ENCODE results near the gene FAAP100.
A peak's percentile ranks its signal among the peaks of the same experiment; 100 is the strongest.

The FAAP100 gene

GRCh38 chr17:81518785-81519283 is 33.3 kb downstream of the FAAP100 start:
- peak; percentile 66 for DNase-seq (ENCODE audit: low read depth)
- no peak for TF ChIP-seq CTCF (IDR thresholded peaks at IDR 0.05; ENCODE audit: insufficient read depth, low read depth, low read length, missing control alignments)

GRCh38 chr17:81518113-81518784 is 33.9 kb downstream of the FAAP100 start:
- TF ChIP-seq CTCF (IDR thresholded peaks at IDR 0.05; ENCODE audit: insufficient read depth, low read depth, low read length, missing control alignments) = no peak
- DNase-seq (ENCODE audit: low read depth) = no peak
- H3K4me3 ChIP-seq (ENCODE audit: low read length) = no peak overlapping the region

More at GRCh38 chr17:81518785-81519283, 33.3 kb downstream of the FAAP100 start:
- peak overlapping the region; percentile 25 for H3K4me3 ChIP-seq (ENCODE audit: low read length)

GRCh38 chr17:81517339-81518112 is 34.6 kb downstream of the FAAP100 start:
- no peak for DNase-seq (ENCODE audit: low read depth)
- no peak for TF ChIP-seq CTCF (IDR thresholded peaks at IDR 0.05; ENCODE audit: insufficient read depth, low read depth, low read length, missing control alignments)
- no peak overlapping the region for H3K4me3 ChIP-seq (ENCODE audit: low read length)

- TF ChIP-seq CTCF (IDR thresholded peaks at IDR 0.05; ENCODE audit: insufficient read depth, low read depth, low read length, missing control alignments) = no peak
- DNase-seq (ENCODE audit: low read depth) = no peak
- H3K4me3 ChIP-seq (ENCODE audit: low read length) = no peak overlapping the region
These were observed 35.2 kb downstream of the FAAP100 start for GRCh38 chr17:81517009-81517338.

GRCh38 chr17:81516439-81516838 is 35.7 kb downstream of the FAAP100 start:
- no peak overlapping the region for H3K4me3 ChIP-seq (ENCODE audit: low read length)
- DNase-seq (ENCODE audit: low read depth) = no peak
- no peak for TF ChIP-seq CTCF (IDR thresholded peaks at IDR 0.05; ENCODE audit: insufficient read depth, low read depth, low read length, missing control alignments)

GRCh38 chr17:81515530-81516041 is 36.6 kb downstream of the FAAP100 start:
- TF ChIP-seq CTCF (IDR thresholded peaks at IDR 0.05; ENCODE audit: insufficient read depth, low read depth, low read length, missing control alignments) = no peak
- H3K4me3 ChIP-seq (ENCODE audit: low read length) = peak overlapping the region; percentile 48
- DNase-seq (ENCODE audit: low read depth) = no peak

Measured in epithelial cell of esophagus (primary cell).